ENCODE data around the gene PRKAB2. TPM values are rescaled to one million over a fixed set of nuclear protein-coding genes. Genes with fewer than 3 reads are reported as not detected.

Gene PRKAB2
- total RNA-seq, 1 experiment from 2014 or later, result 8.1 TPM

Other genes with a start within 250 kb of the PRKAB2 start
- gene NBPF12, start 234.1 kb downstream of the PRKAB2 start, total RNA-seq (2021), result 5.9 and 6.7 TPM in 2 replicates
- 1.1 and 1.3 TPM in 2 replicates for gene FMO5, start 52.9 kb upstream of the PRKAB2 start, total RNA-seq (2021)
- 31.7 and 31.8 TPM in 2 replicates for gene CHD1L, start 70.2 kb upstream of the PRKAB2 start, total RNA-seq (2021)

All from PC-9 (cell line).